GM23338 (cell line): ENCODE data around the gene FCER1G.

Source experiments
- CTCF ChIP-seq, 2 experiments: fragments of 200-600 bp in 1 of 2; sonication (generic) in 1 of 2; conservative IDR thresholded peaks; 2 replicates each; pipeline versions ENCODE4 v1.5.1 to v1.6.1; 2016 to 2017; ENCODE audit warnings: antibody characterized with exemption in 2 of 2, low read depth in 2 of 2, mild to moderate bottlenecking in 2 of 2, moderate library complexity in 1 of 2
- EZH2 ChIP-seq: fragments of 200-600 bp; sonication (generic); IDR thresholded peaks from one replicate; pipeline ENCODE4 v1.8.0; 2017; ENCODE audit warnings: antibody characterized with exemption, mild to moderate bottlenecking, low read depth; ENCODE audit not compliant: unreplicated experiment
- POLR2AphosphoS5 ChIP-seq: IDR thresholded peaks from 2 replicates; pipeline ENCODE4 v1.6.1; 2016; ENCODE audit warnings: antibody characterized with exemption, low read depth
- REST ChIP-seq: IDR thresholded peaks from one replicate; pipeline ENCODE4 v1.6.1; 2018; ENCODE audit warnings: antibody characterized with exemption; ENCODE audit not compliant: unreplicated experiment

- TF ChIP-seq REST, result no peak
- no peak for TF ChIP-seq CTCF (conservative IDR thresholded peaks at IDR 0.05; ENCODE audit: low read depth in 2 of 2)
- TF ChIP-seq POLR2AphosphoS5, result no peak
- no peak for TF ChIP-seq EZH2
Observed at GRCh38 chr1:161176468-161177111, 38.5 kb upstream of the FCER1G start.
